ENCODE results near the gene CAPN10. TPM values are rescaled to one million over a fixed set of nuclear protein-coding genes. Genes with fewer than 3 reads are reported as not detected.

CAPN10 gene
- total RNA-seq, 1 experiment from 2014 or later = 47.4 TPM

DNA sequence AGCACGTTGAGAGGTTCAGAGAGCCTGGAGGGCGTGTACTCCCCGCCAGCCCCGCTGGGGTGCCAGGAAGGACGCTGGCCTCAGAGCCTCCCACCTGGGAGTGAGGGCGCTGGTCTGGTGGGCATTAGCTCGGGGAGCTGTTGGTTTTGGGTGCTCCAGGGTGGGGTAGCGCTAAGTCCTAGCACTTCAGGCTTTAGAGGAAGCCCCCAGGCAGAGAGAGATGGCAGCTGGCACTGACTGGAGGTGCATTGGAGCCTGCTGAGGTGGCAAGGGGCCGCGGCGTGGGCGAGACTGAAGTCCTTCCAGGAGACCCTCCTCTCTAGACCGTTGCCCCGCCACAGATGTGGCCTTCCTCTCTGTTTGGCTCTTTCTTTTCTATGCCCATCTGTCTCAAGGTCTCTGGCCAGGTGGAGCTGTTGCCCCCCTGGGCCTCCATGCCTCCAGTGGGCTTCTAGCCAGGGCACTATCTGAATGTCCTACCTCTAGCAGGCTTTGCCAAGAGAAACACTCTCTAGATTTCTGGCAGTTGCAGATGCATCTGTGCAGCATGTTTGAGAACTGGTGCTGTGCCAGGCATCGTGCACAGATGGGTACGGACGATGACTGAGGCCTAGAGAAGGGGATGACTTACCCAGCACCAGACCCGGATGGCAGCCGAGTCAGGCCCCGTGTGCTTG is 6.6 kb downstream of the CAPN10 start:
- H3K36me3 Mint-ChIP-seq (ENCODE audit: insufficient read depth in 1 of 3, low read depth in 3 of 3) = peaks cover 10 to 30% (median 16%) of the 10 kb centered on the region in 3 experiments
- no peak overlapping the region for H3K14ac ChIP-seq (ENCODE audit: insufficient read depth, low read length)
- peaks cover 5% of the 10 kb centered on the region for H3K79me1 ChIP-seq (ENCODE audit: insufficient read depth, low read depth, low read length, poor library complexity, severe bottlenecking)
- no peaks in the 10 kb centered on the region for H3K4me1 ChIP-seq (ENCODE audit: insufficient read depth, low read length)
- peaks cover 3 to 6% of the 10 kb centered on the region in 2 experiments for H3K4me1 Mint-ChIP-seq
- H2BK20ac ChIP-seq (ENCODE audit: low read depth, low read length, poor library complexity, severe bottlenecking) = no peak overlapping the region
- H2AK5ac ChIP-seq (ENCODE audit: insufficient read length, low read length) = no peak overlapping the region
- no peak overlapping the region for H2BK12ac ChIP-seq (ENCODE audit: insufficient read length, low read depth, low read length)
- H3K23ac ChIP-seq (ENCODE audit: insufficient read length, low read depth, low read length) = no peak overlapping the region
- no peak overlapping the region for H2BK120ac ChIP-seq (ENCODE audit: low read depth, low read length, poor library complexity, severe bottlenecking)
- no peaks in the 10 kb centered on the region for H4K20me1 ChIP-seq (ENCODE audit: control insufficient read depth, insufficient read depth, insufficient read length)
- no peaks in the 10 kb centered on the region for H3K27me3 Mint-ChIP-seq (ENCODE audit: low read depth)
- H3K4me2 ChIP-seq (ENCODE audit: insufficient read depth, insufficient read length, low read length) = no peak overlapping the region
- H3K4me3 Mint-ChIP-seq = no peak overlapping the region
- no peak overlapping the region for H3K27ac ChIP-seq (ENCODE audit: insufficient read length, low read depth, low read length)
- H4K8ac ChIP-seq (replicated peaks; ENCODE audit: insufficient read length, low read depth, low read length) = no peak overlapping the region
- no peak overlapping the region for H4K5ac ChIP-seq (ENCODE audit: insufficient read length, low read depth, low read length)
- H4K91ac ChIP-seq (ENCODE audit: insufficient read length, low read depth, low read length) = no peak overlapping the region
- H3T11ph ChIP-seq (ENCODE audit: low read length) = no peak overlapping the region
- H2BK5ac ChIP-seq (ENCODE audit: insufficient read length, low read length) = no peak overlapping the region
- H3K18ac ChIP-seq (ENCODE audit: insufficient read length, low read depth, low read length) = no peak overlapping the region
- no peaks in the 10 kb centered on the region for H3K23me2 ChIP-seq (ENCODE audit: insufficient read length, low read depth, low read length, poor library complexity, severe bottlenecking)
- no CpG with 5 or more reads among the region's 20 CpGs for WGBS (ENCODE audit: extremely low coverage, insufficient read length, low lambda C conversion rate)
- no peak overlapping the region for H3K9ac ChIP-seq (ENCODE audit: extremely low read depth, insufficient read length, low read length)
- no peak overlapping the region for H2AFZ ChIP-seq (ENCODE audit: low read length)
- H3K9me3 ChIP-seq (ENCODE audit: control insufficient read depth, low read depth, low read length) = no peaks in the 10 kb centered on the region
- H3K27ac Mint-ChIP-seq = no peak overlapping the region
- H2BK15ac ChIP-seq (ENCODE audit: low read depth, low read length) = no peak overlapping the region
- no peaks in the 10 kb centered on the region for H3K27me3 ChIP-seq (ENCODE audit: insufficient read depth, low read length)
- H3K4ac ChIP-seq (ENCODE audit: low read depth, low read length) = no peak overlapping the region
- H3K56ac ChIP-seq (ENCODE audit: insufficient read length, low read depth, low read length) = no peak overlapping the region
- H3K9me3 Mint-ChIP-seq = no peaks in the 10 kb centered on the region
- no peak for DNase-seq
- TF ChIP-seq, protein P1, sequence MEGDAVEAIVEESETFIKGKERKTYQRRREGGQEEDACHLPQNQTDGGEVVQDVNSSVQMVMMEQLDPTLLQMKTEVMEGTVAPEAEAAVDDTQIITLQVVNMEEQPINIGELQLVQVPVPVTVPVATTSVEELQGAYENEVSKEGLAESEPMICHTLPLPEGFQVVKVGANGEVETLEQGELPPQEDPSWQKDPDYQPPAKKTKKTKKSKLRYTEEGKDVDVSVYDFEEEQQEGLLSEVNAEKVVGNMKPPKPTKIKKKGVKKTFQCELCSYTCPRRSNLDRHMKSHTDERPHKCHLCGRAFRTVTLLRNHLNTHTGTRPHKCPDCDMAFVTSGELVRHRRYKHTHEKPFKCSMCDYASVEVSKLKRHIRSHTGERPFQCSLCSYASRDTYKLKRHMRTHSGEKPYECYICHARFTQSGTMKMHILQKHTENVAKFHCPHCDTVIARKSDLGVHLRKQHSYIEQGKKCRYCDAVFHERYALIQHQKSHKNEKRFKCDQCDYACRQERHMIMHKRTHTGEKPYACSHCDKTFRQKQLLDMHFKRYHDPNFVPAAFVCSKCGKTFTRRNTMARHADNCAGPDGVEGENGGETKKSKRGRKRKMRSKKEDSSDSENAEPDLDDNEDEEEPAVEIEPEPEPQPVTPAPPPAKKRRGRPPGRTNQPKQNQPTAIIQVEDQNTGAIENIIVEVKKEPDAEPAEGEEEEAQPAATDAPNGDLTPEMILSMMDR (conservative IDR thresholded peaks at IDR 0.05) = no peak
- peaks cover 4% of the 10 kb centered on the region; the same call in 1 of the 2 replicates for H3K79me2 ChIP-seq (ENCODE audit: insufficient read depth, low read length)
